ENCODE measurements around the gene SCN1A.

GRCh38 chr2:165953655-165954606 is 173.9 kb downstream of the SCN1A start, which contains the start of gene TTC21B:
- peak; percentile 80 for TF ChIP-seq CTCF (IDR thresholded peaks at IDR 0.05)
- TF ChIP-seq POLR2AphosphoS5 (IDR thresholded peaks at IDR 0.05; ENCODE audit: low read depth, low read length) = peak; percentile 71
- peak; percentile 60 for TF ChIP-seq SIN3A (IDR thresholded peaks at IDR 0.05; ENCODE audit: borderline replicate concordance, low read depth, low read length)
- 0 out of 2 replicates have a peak, but pooled peaks have one; percentile 3 for TF ChIP-seq TCF12 (IDR thresholded peaks at IDR 0.05)
- TF ChIP-seq SMC3 (IDR thresholded peaks at IDR 0.05; ENCODE audit: low read depth, low read length) = peak; percentile 81
- TF ChIP-seq REST (IDR thresholded peaks at IDR 0.05; ENCODE audit: low read depth, low read length) = no peak
- TF ChIP-seq EP300 (IDR thresholded peaks at IDR 0.05; ENCODE audit: borderline replicate concordance in 1 of 2, low read depth in 1 of 2, low read length in 1 of 2) = no peak
- peak; percentile 10; the same call in 1 of the 2 replicates for TF ChIP-seq USF1 (IDR thresholded peaks at IDR 0.05; ENCODE audit: borderline replicate concordance, low read depth)
- peak; percentile 96 for TF ChIP-seq MAX (IDR thresholded peaks at IDR 0.05; ENCODE audit: low read depth)
- peak; percentile 17; the same call in 1 of the 2 replicates for TF ChIP-seq ELF1 (IDR thresholded peaks at IDR 0.05)
- no peak for TF ChIP-seq EZH2phosphoT487 (IDR thresholded peaks at IDR 0.05; ENCODE audit: borderline replicate concordance, low read depth)
- peak; percentile 88 for TF ChIP-seq TAF1 (IDR thresholded peaks at IDR 0.05; ENCODE audit: borderline replicate concordance, low read depth, low read length)
- no peak for TF ChIP-seq MEF2A (IDR thresholded peaks at IDR 0.05; ENCODE audit: borderline replicate concordance, low read depth)

All from SK-N-SH (cell line).